H1 (cell line): ENCODE data around the gene GDE1. TPM values are rescaled to one million over a fixed set of nuclear protein-coding genes. Genes with fewer than 3 reads are reported as not detected.
A peak's percentile ranks its signal among the peaks of the same experiment; 100 is the strongest.

Source experiments
- CTCF ChIA-PET: fragments of 300-600 bp; sonication (Branson Sonifier 250); formaldehyde crosslinking; loops from one replicate; lab custom pipeline; 2021; ENCODE audit not compliant: partially characterized antibody; lab: Charles Lee
- POLR2A ChIA-PET: fragments of 300-600 bp; sonication (Branson Sonifier 250); formaldehyde crosslinking; loops from one replicate; lab custom pipeline; 2021; ENCODE audit warnings: inconsistent platforms; ENCODE audit not compliant: partially characterized antibody; lab: Charles Lee
- DNase-seq, 2 experiments: peaks; one replicate each; pipeline versions ENCODE4 v3.0.0 to v3.0.0-alpha.2; 2010 to 2022; ENCODE audit warnings: low spot score in 2 of 2, low read depth in 1 of 2, mixed read lengths in 1 of 2
- FAIRE-seq: peaks from 2 replicates; lab custom pipeline; 2011; peaks lifted over from hg19 to GRCh38; lab: Jason Lieb, UNC
- H2AFZ ChIP-seq: 2 replicates; pipeline ENCODE4 v1.8.1; 2012; ENCODE audit warnings: low read length, inconsistent platforms
- H2AK5ac ChIP-seq: 2 replicates; pipeline ENCODE4 v1.6.1; 2013; ENCODE audit warnings: low read depth, low read length
- H2BK120ac ChIP-seq: replicated peaks from 2 replicates; pipeline ENCODE3; 2013; ENCODE audit warnings: low read depth, low read length, inconsistent platforms
- H2BK12ac ChIP-seq: 2 replicates; pipeline ENCODE4 v1.6.1; 2013; ENCODE audit warnings: low read depth, low read length
- H2BK15ac ChIP-seq: 2 replicates; pipeline ENCODE4 v1.6.1; 2013; ENCODE audit warnings: low read length
- H2BK20ac ChIP-seq: 2 replicates; pipeline ENCODE4 v1.6.1; 2013; ENCODE audit warnings: low read length
- H2BK5ac ChIP-seq: 2 replicates; pipeline ENCODE4 v1.6.1; 2013; ENCODE audit warnings: low read depth, low read length
- H3K14ac ChIP-seq: 2 replicates; pipeline ENCODE4 v1.6.1; 2013; ENCODE audit warnings: inconsistent platforms; ENCODE audit not compliant: insufficient read length
- H3K18ac ChIP-seq: 2 replicates; pipeline ENCODE4 v1.6.1; 2013; ENCODE audit warnings: low read length; ENCODE audit errors: extremely low read depth
- H3K23ac ChIP-seq: 2 replicates; pipeline ENCODE4 v1.6.1; 2013; ENCODE audit warnings: inconsistent platforms; ENCODE audit not compliant: insufficient read length
- H3K23me2 ChIP-seq: 2 replicates; pipeline ENCODE4 v1.6.1; 2013; ENCODE audit warnings: low read depth, low read length
- H3K27ac ChIP-seq: 2 replicates; pipeline ENCODE4 v1.6.1; 2011; ENCODE audit warnings: low read depth, low read length, inconsistent platforms
- H3K27me3 ChIP-seq, 4 experiments: replicated peaks in 1 of 4; 1 replicate in 1 of 4; 2 replicates in 3 of 4; pipeline versions ENCODE4 v1.6.1 to v1.8.1; 2011 to 2013; ENCODE audit warnings: low read length in 3 of 4, mild to moderate bottlenecking in 3 of 4, inconsistent platforms in 2 of 4, mixed read lengths in 2 of 4, moderate library complexity in 1 of 4; ENCODE audit not compliant: control insufficient read depth in 3 of 4, insufficient read depth in 3 of 4; ENCODE audit errors: extremely low read depth in 1 of 4
- H3K36me3 ChIP-seq, 4 experiments: 2 replicates each; pipeline versions ENCODE4 v1.6.1 to v1.8.1; 2011 to 2013; ENCODE audit warnings: mild to moderate bottlenecking in 4 of 4, low read length in 3 of 4, moderate library complexity in 2 of 4, control low read depth in 1 of 4, inconsistent platforms in 1 of 4; ENCODE audit not compliant: insufficient read depth in 4 of 4, control insufficient read depth in 2 of 4
- H3K4ac ChIP-seq: replicated peaks from 2 replicates; pipeline ENCODE3; 2013; ENCODE audit warnings: low read length, low read depth, mixed read lengths, inconsistent platforms; ENCODE audit not compliant: insufficient read length
- H3K4me1 ChIP-seq, 4 experiments: replicated peaks in 1 of 4; 1 replicate in 1 of 4; 2 replicates in 3 of 4; pipeline versions ENCODE4 v1.6.1 to v1.8.1; 2011 to 2013; ENCODE audit warnings: low read length in 3 of 4, inconsistent platforms in 2 of 4, mixed read lengths in 1 of 4; ENCODE audit not compliant: insufficient read depth in 4 of 4, control insufficient read depth in 3 of 4
- H3K4me2 ChIP-seq, 2 experiments: 2 replicates each; pipeline versions ENCODE4 v1.6.1 to v1.8.1; 2011 to 2013; ENCODE audit warnings: low read depth in 2 of 2, low read length in 2 of 2, control low read depth in 1 of 2, inconsistent platforms in 1 of 2, mild to moderate bottlenecking in 1 of 2; ENCODE audit not compliant: insufficient read depth in 1 of 2
- H3K4me3 ChIP-seq, 4 experiments: fragments of 200-600, 300-600 bp in 1 of 4; sonication (generic), shearing (Covaris generic), sonication (Bioruptor Twin) in 1 of 4; 2 replicates each; pipeline versions ENCODE4 v1.5.1 to v1.8.1; 2011 to 2016; ENCODE audit warnings: low read length in 4 of 4, low read depth in 3 of 4, control low read depth in 2 of 4, inconsistent platforms in 2 of 4, mild to moderate bottlenecking in 2 of 4, mixed read lengths in 1 of 4, moderate library complexity in 1 of 4; ENCODE audit not compliant: insufficient read depth in 2 of 4; ENCODE audit errors: extremely low read depth in 1 of 4
- H3K56ac ChIP-seq: replicated peaks from 2 replicates; pipeline ENCODE3; 2013; ENCODE audit warnings: low read depth, mild to moderate bottlenecking, mixed read lengths, low read length, inconsistent platforms; ENCODE audit not compliant: insufficient read length
- H3K79me1 ChIP-seq: 2 replicates; pipeline ENCODE4 v1.6.1; 2013; ENCODE audit warnings: low read depth, low read length, control low read depth
- H3K79me2 ChIP-seq, 2 experiments: 2 replicates each; pipeline versions ENCODE4 v1.6.1 to v1.8.1; 2012 to 2013; ENCODE audit warnings: low read length in 2 of 2, mild to moderate bottlenecking in 2 of 2, inconsistent platforms in 1 of 2; ENCODE audit not compliant: insufficient read depth in 2 of 2, control insufficient read depth in 1 of 2
- H3K9ac ChIP-seq, 4 experiments: replicated peaks in 1 of 4; 1 replicate in 1 of 4; 2 replicates in 3 of 4; pipeline versions ENCODE4 v1.6.1 to v1.8.1; 2011 to 2013; ENCODE audit warnings: low read depth in 3 of 4, low read length in 3 of 4, control low read depth in 2 of 4, mild to moderate bottlenecking in 2 of 4, moderate library complexity in 2 of 4, inconsistent platforms in 1 of 4; ENCODE audit errors: extremely low read depth in 1 of 4
- H3K9me3 ChIP-seq, 2 experiments: 2 replicates each; pipeline versions ENCODE4 v1.6.1 to v1.8.1; 2012 to 2013; ENCODE audit warnings: mild to moderate bottlenecking in 2 of 2, moderate library complexity in 2 of 2, control low read depth in 1 of 2, inconsistent platforms in 1 of 2, low read depth in 1 of 2, low read length in 1 of 2, mixed read lengths in 1 of 2; ENCODE audit not compliant: insufficient read depth in 2 of 2
- H4K20me1 ChIP-seq, 2 experiments: replicated peaks in 1 of 2; 2 replicates each; pipeline versions ENCODE3 to v1.8.1; 2011 to 2013; ENCODE audit warnings: inconsistent platforms in 2 of 2, low read length in 2 of 2, mild to moderate bottlenecking in 1 of 2; ENCODE audit not compliant: insufficient read depth in 2 of 2, control insufficient read depth in 1 of 2
- H4K5ac ChIP-seq: 2 replicates; pipeline ENCODE4 v1.6.1; 2013; ENCODE audit warnings: low read length, low read depth, mixed read lengths, inconsistent platforms; ENCODE audit not compliant: insufficient read length
- H4K8ac ChIP-seq: 2 replicates; pipeline ENCODE4 v1.8.0; 2013; ENCODE audit warnings: mild to moderate bottlenecking, moderate library complexity, low read length, inconsistent platforms; ENCODE audit not compliant: insufficient read depth; ENCODE audit errors: extremely low read depth
- H4K91ac ChIP-seq: replicated peaks from 2 replicates; pipeline ENCODE3; 2013; ENCODE audit warnings: low read length, mixed read lengths, inconsistent platforms; ENCODE audit not compliant: insufficient read length
- CTBP2 ChIP-seq: IDR thresholded peaks from 2 replicates; pipeline ENCODE4 v1.7.0; 2011; ENCODE audit warnings: borderline replicate concordance, mild to moderate bottlenecking, moderate library complexity, mixed read lengths, low read length; ENCODE audit not compliant: insufficient read depth, insufficient read length
- HDAC6 ChIP-seq: IDR thresholded peaks from one replicate; pipeline ENCODE4 v1.7.1; 2012; ENCODE audit warnings: low read depth, mild to moderate bottlenecking, inconsistent platforms, low read length, moderate library complexity
- RXRA ChIP-seq: IDR thresholded peaks from 2 replicates; pipeline ENCODE4 v1.6.1; 2011; ENCODE audit warnings: low read depth, mild to moderate bottlenecking, low read length, moderate library complexity; ENCODE audit not compliant: insufficient read depth
- SIX5 ChIP-seq: IDR thresholded peaks from 2 replicates; pipeline ENCODE4 v1.6.1; 2011; ENCODE audit warnings: mild to moderate bottlenecking, low read depth, low read length
- TAF7 ChIP-seq: optimal IDR thresholded peaks from 2 replicates; pipeline ENCODE3; 2011; ENCODE audit warnings: low read depth, mild to moderate bottlenecking, inconsistent platforms, low read length, moderate library complexity, borderline replicate concordance
- ZNF274 ChIP-seq: IDR thresholded peaks from 2 replicates; pipeline ENCODE4 v1.7.0; 2012; ENCODE audit warnings: low read length, borderline replicate concordance; ENCODE audit errors: extremely low read depth
- WGBS, 2 experiments: shearing (Covaris generic) in 1 of 2; methylation state at CpG; one replicate each; pipeline versions ENCODE4 v1.1.6 to v1.1.7; 2013 to 2015; ENCODE audit warnings: low lambda C conversion rate in 2 of 2, mixed read lengths in 2 of 2, inconsistent platforms in 1 of 2, low coverage in 1 of 2, missing lambda C conversion rate in 1 of 2; ENCODE audit not compliant: insufficient replicate concordance in 2 of 2, insufficient coverage in 1 of 2, insufficient read length in 1 of 2; ENCODE audit errors: extremely low coverage in 1 of 2, missing lambda C conversion rate in 1 of 2; 5-methylcytosine and 5-hydroxymethylcytosine counted together
- polyA plus RNA-seq, 7 experiments: library from polyadenylated mRNA; depleted of rRNA in 3 of 7; stranded (reverse) in 5 of 7; unstranded in 2 of 7; fragments of >200 nt in 5 of 7; fragments of 200-250 nt in 2 of 7; gene quantifications; 1 replicate in 5 of 7; 2 replicates in 1 of 7; 4 replicates in 1 of 7; pipeline versions ENCODE4 v1.2.1 to v1.2.3, GENCODE V29; 2011 to 2013; ENCODE audit warnings: missing spikeins in 2 of 7, mixed read lengths in 2 of 7
- total RNA-seq: library from RNA; stranded (reverse); fragmentation: NEBNext Ultra II Directional; extraction: Animal tissue kit (Norgen Biotek cat#: 25700); gene quantifications from 2 replicates; pipeline ENCODE4 v1.2.1, GENCODE V29; 2021
- TF ChIP-seq, protein P1 (sequence below): IDR thresholded peaks from 2 replicates; pipeline ENCODE4 v1.6.1; 2011; ENCODE audit warnings: low read depth, mild to moderate bottlenecking, low read length; ENCODE audit not compliant: insufficient read depth
- TF ChIP-seq, protein P2 (sequence below): IDR thresholded peaks from 2 replicates; pipeline ENCODE4 v1.6.1; 2012; ENCODE audit warnings: low read length, inconsistent platforms

The GDE1 gene
- total and polyA plus RNA-seq, 2 of the 8 experiments (the other 6 are each of a cell fraction or from before 2014, with no cell fraction given): 29.2 to 70.8 TPM

DNA sequence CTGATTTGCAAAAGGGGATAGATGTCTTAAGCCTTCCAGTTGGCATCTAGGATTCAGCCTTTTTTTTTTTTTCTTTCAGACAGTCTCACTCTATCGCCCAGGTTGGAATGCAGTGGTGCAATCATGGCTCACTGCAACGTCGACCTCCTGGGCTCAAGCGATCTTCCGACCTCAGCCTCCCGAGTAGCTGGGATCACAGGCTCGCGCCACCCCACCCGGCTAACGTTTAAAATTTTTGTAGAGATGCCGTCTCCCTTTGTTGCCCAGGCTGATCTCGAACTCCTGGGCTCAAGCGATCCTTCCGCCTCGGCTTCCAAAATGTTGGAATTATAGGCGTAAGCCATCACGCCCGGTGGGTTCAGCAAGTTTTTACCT lies 1.3 kb upstream of the GDE1 start:
- peaks cover 5 to 17% (median 11%) of the 10 kb centered on the region in 4 experiments; a peak in 6 of 7 replicates for H3K4me1 ChIP-seq
- no peak overlapping the region for H4K91ac ChIP-seq
- peak overlapping the region; percentile 25; the same call in 1 of the 2 replicates for H2BK20ac ChIP-seq
- no peak overlapping the region for H2BK5ac ChIP-seq
- no peaks in the 10 kb centered on the region for H3K9me3 ChIP-seq
- H3K79me1 ChIP-seq: peaks cover 5% of the 10 kb centered on the region; the same call in 1 of the 2 replicates
- 88% methylated on average over 18 of the region's 18 CpGs; no CpG with 5 or more reads in 1 of the 2 experiments for whole genome bisulfite sequencing, 2 experiments
- H3K4ac ChIP-seq: no peak overlapping the region
- H4K8ac ChIP-seq: no peak overlapping the region
- no peak overlapping the region for H2AK5ac ChIP-seq
- ChIA-PET POLR2A (interaction anchor here (1.0 to 3.5 kb wide), 4 partner anchors 24 to 35 kb away, joined by 3 to 31 read pairs (median 4); partner anchors contain the start of gene VPS35L), CTCF (interaction anchor here (0.9 to 1.9 kb wide), 2 partner anchors 21 to 37 kb away, joined by 3 to 5 read pairs; no protein-coding TSS in a partner anchor)
- no peak overlapping the region for H3K4me3 ChIP-seq
- H3K36me3 ChIP-seq: peaks cover 0 to 7% (median 2%) of the 10 kb centered on the region in 4 experiments; a peak in 3 of 8 replicates
- no peak for FAIRE-seq
- H3K9ac ChIP-seq: no peak overlapping the region
- H3K14ac ChIP-seq: no peak overlapping the region
- no peak overlapping the region for H3K56ac ChIP-seq
- no peak overlapping the region for H2BK120ac ChIP-seq
- no peak overlapping the region for H3K18ac ChIP-seq
- peak overlapping the region; percentile 26; the same call in 1 of the 2 replicates for H2AFZ ChIP-seq
- peaks cover 8% of the 10 kb centered on the region for H3K23me2 ChIP-seq
- H2BK12ac ChIP-seq: no peak overlapping the region
- no peaks in the 10 kb centered on the region for H3K27me3 ChIP-seq
- H2BK15ac ChIP-seq: no peak overlapping the region
- DNase-seq: no peak
- H3K23ac ChIP-seq: no peak overlapping the region
- peaks cover 2% of the 10 kb centered on the region in 2 experiments for H4K20me1 ChIP-seq
- no peak overlapping the region for H4K5ac ChIP-seq
- peak overlapping the region in 1 of 2 experiments; percentile 97; a peak in 1 of 4 replicates for H3K4me2 ChIP-seq
- peaks cover 3 to 58% of the 10 kb centered on the region in 2 experiments; a peak in 3 of 4 replicates for H3K79me2 ChIP-seq
- H3K27ac ChIP-seq: no peak overlapping the region
- TF ChIP-seq, protein P1, sequence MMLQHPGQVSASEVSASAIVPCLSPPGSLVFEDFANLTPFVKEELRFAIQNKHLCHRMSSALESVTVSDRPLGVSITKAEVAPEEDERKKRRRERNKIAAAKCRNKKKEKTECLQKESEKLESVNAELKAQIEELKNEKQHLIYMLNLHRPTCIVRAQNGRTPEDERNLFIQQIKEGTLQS: no peak
- TF ChIP-seq TAF7: no peak
- TF ChIP-seq SIX5: no peak
- TF ChIP-seq HDAC6: no peak
- TF ChIP-seq ZNF274: no peak
- no peak for TF ChIP-seq RXRA
- TF ChIP-seq, protein P2, sequence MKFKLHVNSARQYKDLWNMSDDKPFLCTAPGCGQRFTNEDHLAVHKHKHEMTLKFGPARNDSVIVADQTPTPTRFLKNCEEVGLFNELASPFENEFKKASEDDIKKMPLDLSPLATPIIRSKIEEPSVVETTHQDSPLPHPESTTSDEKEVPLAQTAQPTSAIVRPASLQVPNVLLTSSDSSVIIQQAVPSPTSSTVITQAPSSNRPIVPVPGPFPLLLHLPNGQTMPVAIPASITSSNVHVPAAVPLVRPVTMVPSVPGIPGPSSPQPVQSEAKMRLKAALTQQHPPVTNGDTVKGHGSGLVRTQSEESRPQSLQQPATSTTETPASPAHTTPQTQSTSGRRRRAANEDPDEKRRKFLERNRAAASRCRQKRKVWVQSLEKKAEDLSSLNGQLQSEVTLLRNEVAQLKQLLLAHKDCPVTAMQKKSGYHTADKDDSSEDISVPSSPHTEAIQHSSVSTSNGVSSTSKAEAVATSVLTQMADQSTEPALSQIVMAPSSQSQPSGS: no peak
- no peak for TF ChIP-seq CTBP2
